GM12878 (cell line): ENCODE measurements around the gene ATAD5. TPM values are rescaled to one million over a fixed set of nuclear protein-coding genes. Genes with fewer than 3 reads are reported as not detected.
A peak's percentile ranks its signal among the peaks of the same experiment; 100 is the strongest.

Source experiments
- ATAC-seq: fragments of 200-7000 bp; cut with Tn5 transposase; 3 replicates; pipeline ENCODE4 v1.9.1; 2020; ENCODE audit warnings: mild to moderate bottlenecking, moderate library complexity
- BruUV-seq: library from RNA; stranded (reverse); fragments of 400-500 nt; replicated peaks from 2 replicates; lab custom pipeline; 2021; lab: Mats Ljungman, UMichigan
- CTCF ChIA-PET: fragments of 300-600 bp; sonication (Branson Sonifier 250); formaldehyde crosslinking; extraction: SDS; loops from one replicate; lab custom pipeline; 2021; ENCODE audit warnings: inconsistent platforms; lab: Yijun Ruan, JAX
- POLR2A ChIA-PET: fragments of 350-600 bp; formaldehyde crosslinking; extraction: SDS; loops from one replicate; lab custom pipeline; 2021; ENCODE audit warnings: inconsistent platforms; lab: Charles Lee
- RAD21 ChIA-PET: fragments of 300-600 bp; sonication (Branson Sonifier 250); formaldehyde crosslinking; loops from one replicate; lab custom pipeline; 2023; ENCODE audit warnings: antibody characterized with exemption; ENCODE audit not compliant: unreplicated experiment; lab: Charles Lee
- SMC1A ChIA-PET: fragments of 300-600 bp; sonication (Branson Sonifier 250); formaldehyde crosslinking; loops from one replicate; lab custom pipeline; 2023; ENCODE audit not compliant: unreplicated experiment, uncharacterized antibody; lab: Charles Lee
- DNase-seq: peaks from one replicate; pipeline ENCODE4 v3.0.0-alpha.2; 2011; ENCODE audit warnings: low read depth, low spot score
- FAIRE-seq: peaks from 3 replicates; lab custom pipeline; 2011; peaks lifted over from hg19 to GRCh38; lab: Jason Lieb, UNC
- H2AFZ ChIP-seq: 2 replicates; pipeline ENCODE4 v1.6.0; 2011; ENCODE audit warnings: low read depth, low read length, control low read depth; ENCODE audit not compliant: control insufficient read depth
- H3K27ac ChIP-seq: 2 replicates; pipeline ENCODE4 v1.5.1; 2011; ENCODE audit warnings: control low read depth; ENCODE audit not compliant: control insufficient read depth, insufficient read depth
- H3K27me3 ChIP-seq, 2 experiments: replicated peaks in 1 of 2; 2 replicates each; pipeline versions ENCODE4 v1.6.0 to v1.6.1; 2011; ENCODE audit warnings: low read length in 1 of 2; ENCODE audit not compliant: control insufficient read depth in 2 of 2, insufficient read depth in 2 of 2
- H3K36me3 ChIP-seq, 2 experiments: 2 replicates each; pipeline ENCODE4 v1.5.1; 2011; ENCODE audit warnings: low read length in 1 of 2; ENCODE audit not compliant: control insufficient read depth in 2 of 2, insufficient read depth in 2 of 2
- H3K4me1 ChIP-seq: 2 replicates; pipeline ENCODE4 v1.6.1; 2011; ENCODE audit warnings: mild to moderate bottlenecking, low read length, moderate library complexity, mixed read lengths; ENCODE audit not compliant: control insufficient read depth, insufficient read depth
- H3K4me2 ChIP-seq: 2 replicates; pipeline ENCODE4 v1.6.0; 2011; ENCODE audit warnings: control low read depth; ENCODE audit not compliant: control insufficient read depth, insufficient read depth
- H3K4me3 ChIP-seq: fragments of 200-600 bp; sonication (generic); 2 replicates; pipeline ENCODE4 v1.5.1; 2016
- H3K79me2 ChIP-seq: 2 replicates; pipeline ENCODE4 v1.6.0; 2011; ENCODE audit warnings: low read length; ENCODE audit not compliant: control insufficient read depth, insufficient read depth
- H3K9ac ChIP-seq: 2 replicates; pipeline ENCODE4 v1.8.0; 2011; ENCODE audit warnings: low read length, control low read depth, mixed read lengths; ENCODE audit not compliant: control insufficient read depth, insufficient read depth
- H3K9me3 ChIP-seq: replicated peaks from 3 replicates; pipeline ENCODE4 v1.5.1; 2011; ENCODE audit warnings: mild to moderate bottlenecking, low read length; ENCODE audit not compliant: control insufficient read depth, insufficient read depth
- H4K20me1 ChIP-seq: 2 replicates; pipeline ENCODE4 v1.6.0; 2011; ENCODE audit not compliant: control insufficient read depth, insufficient read depth
- RUNX3 ChIP-seq: IDR thresholded peaks from 2 replicates; pipeline ENCODE4 v1.6.1; 2012; ENCODE audit warnings: low read length, inconsistent platforms
- SMAD5 ChIP-seq: IDR thresholded peaks from 2 replicates; pipeline ENCODE4 v1.6.1; 2016; ENCODE audit warnings: antibody characterized with exemption, low read depth
- WGBS: methylation state at CpG from one replicate; pipeline ENCODE4 v1.1.6; 2016; ENCODE audit warnings: low lambda C conversion rate; ENCODE audit not compliant: insufficient replicate concordance, insufficient coverage; ENCODE audit errors: missing lambda C conversion rate; 5-methylcytosine and 5-hydroxymethylcytosine counted together
- in situ Hi-C: fragments of 300-500 bp; cut with MboI; formaldehyde crosslinking; loops from 9 replicates; pipeline ENCODE4 v1.14.3; 2018; ENCODE audit warnings: mixed read lengths
- intact Hi-C: fragments of 100-400 bp; cut with micrococcal nuclease; formaldehyde crosslinking; loops from one replicate; pipeline ENCODE4 v1.14.2; 2022; ENCODE audit not compliant: unreplicated experiment
- polyA plus RNA-seq, 11 experiments: library from polyadenylated mRNA; depleted of rRNA in 4 of 11; unstranded in 6 of 11; stranded (reverse) in 5 of 11; fragments of >200 nt; fragmentation: Nextera tagmentation in 4 of 11; fragmentation: Illumina TruSeq in 1 of 11; extraction: Ambion mirVana in 4 of 11; extraction: Trizol in 1 of 11; gene quantifications; 1 replicate in 1 of 11; 2 replicates in 10 of 11; pipeline versions ENCODE4 v1.2.1 to v1.2.3, GENCODE V29; 2011 to 2016; ENCODE audit warnings: inconsistent platforms in 2 of 11, missing spikeins in 2 of 11, low read depth in 1 of 11
- total RNA-seq, 4 experiments: library from RNA; depleted of rRNA in 3 of 4; stranded (reverse); fragments of >200 nt in 3 of 4; fragmentation: Illumina TruSeq in 1 of 4; extraction: Trizol in 1 of 4; gene quantifications; 2 replicates each; pipeline versions ENCODE4 v1.2.1 to v1.2.3, GENCODE V29; 2013 to 2021
- TF ChIP-seq, protein P1 (sequence below): IDR thresholded peaks from 2 replicates; pipeline ENCODE4 v1.6.1; 2012; ENCODE audit warnings: mild to moderate bottlenecking, low read depth, low read length

The ATAD5 gene
- total and polyA plus RNA-seq, 10 of the 15 experiments (the other 5 are each of a cell fraction or from before 2014, with no cell fraction given) = 3.8 to 19.7 (median 13.2) TPM

DNA sequence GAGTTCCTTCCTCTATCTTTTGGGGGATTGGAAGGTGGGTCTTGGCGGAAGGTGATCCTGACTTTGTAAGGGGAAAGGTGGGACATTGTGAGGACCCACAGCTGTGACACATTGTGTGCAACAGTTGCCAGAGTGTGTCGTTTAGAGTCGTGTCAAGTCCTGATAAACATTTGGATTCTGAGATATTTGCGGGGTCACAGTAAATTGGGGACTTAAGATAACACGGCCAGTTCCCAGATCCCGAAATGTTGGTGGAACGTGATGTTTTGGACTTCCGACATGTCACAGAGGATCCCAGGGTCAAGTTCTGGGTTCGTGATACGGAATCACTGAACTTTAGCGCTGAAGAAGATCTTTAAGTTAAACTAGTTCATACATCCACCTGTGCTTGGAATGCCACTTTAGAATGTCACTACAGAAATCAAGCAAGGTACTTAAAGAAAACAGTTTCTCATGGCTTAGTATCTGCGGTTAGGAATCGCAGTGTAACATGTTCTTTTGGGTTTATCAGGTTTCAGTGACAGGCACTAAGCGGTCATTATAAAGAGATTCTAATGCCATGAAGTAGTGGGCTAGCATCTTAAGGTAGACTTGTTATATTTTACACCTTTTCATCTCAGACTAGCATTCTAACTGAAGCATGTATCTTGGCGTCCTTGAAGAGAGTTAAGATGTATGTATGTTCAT lies 815 bp downstream of the ATAD5 start:
- no peak for DNase-seq
- H4K20me1 ChIP-seq = no peaks in the 10 kb centered on the region
- FAIRE-seq = no peak
- peaks cover 35% of the 10 kb centered on the region for H3K79me2 ChIP-seq
- ChIA-PET RAD21 (no interaction called here), POLR2A (interaction anchor here (0.5 kb wide), 1 partner anchor 552 kb away, joined by 4 read pairs; no protein-coding TSS in a partner anchor), CTCF (interaction anchor here (0.9 to 2.8 kb wide), 3 partner anchors 8 to 113 kb away, joined by 4 to 12 read pairs (median 4); no protein-coding TSS in a partner anchor), SMC1A (interaction anchor here (1.2 to 3.6 kb wide), 3 partner anchors 8 to 23 kb away, joined by 3 to 14 read pairs (median 7); partner anchors contain the start of gene CRLF3)
- TF ChIP-seq, protein P1, sequence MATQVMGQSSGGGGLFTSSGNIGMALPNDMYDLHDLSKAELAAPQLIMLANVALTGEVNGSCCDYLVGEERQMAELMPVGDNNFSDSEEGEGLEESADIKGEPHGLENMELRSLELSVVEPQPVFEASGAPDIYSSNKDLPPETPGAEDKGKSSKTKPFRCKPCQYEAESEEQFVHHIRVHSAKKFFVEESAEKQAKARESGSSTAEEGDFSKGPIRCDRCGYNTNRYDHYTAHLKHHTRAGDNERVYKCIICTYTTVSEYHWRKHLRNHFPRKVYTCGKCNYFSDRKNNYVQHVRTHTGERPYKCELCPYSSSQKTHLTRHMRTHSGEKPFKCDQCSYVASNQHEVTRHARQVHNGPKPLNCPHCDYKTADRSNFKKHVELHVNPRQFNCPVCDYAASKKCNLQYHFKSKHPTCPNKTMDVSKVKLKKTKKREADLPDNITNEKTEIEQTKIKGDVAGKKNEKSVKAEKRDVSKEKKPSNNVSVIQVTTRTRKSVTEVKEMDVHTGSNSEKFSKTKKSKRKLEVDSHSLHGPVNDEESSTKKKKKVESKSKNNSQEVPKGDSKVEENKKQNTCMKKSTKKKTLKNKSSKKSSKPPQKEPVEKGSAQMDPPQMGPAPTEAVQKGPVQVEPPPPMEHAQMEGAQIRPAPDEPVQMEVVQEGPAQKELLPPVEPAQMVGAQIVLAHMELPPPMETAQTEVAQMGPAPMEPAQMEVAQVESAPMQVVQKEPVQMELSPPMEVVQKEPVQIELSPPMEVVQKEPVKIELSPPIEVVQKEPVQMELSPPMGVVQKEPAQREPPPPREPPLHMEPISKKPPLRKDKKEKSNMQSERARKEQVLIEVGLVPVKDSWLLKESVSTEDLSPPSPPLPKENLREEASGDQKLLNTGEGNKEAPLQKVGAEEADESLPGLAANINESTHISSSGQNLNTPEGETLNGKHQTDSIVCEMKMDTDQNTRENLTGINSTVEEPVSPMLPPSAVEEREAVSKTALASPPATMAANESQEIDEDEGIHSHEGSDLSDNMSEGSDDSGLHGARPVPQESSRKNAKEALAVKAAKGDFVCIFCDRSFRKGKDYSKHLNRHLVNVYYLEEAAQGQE = no peak
- TF ChIP-seq RUNX3 (peak; percentile 35; the same call in 1 of the 2 replicates), SMAD5 (0 out of 2 replicates have a peak, but pooled peaks have one; percentile 31)
- peaks cover 4% of the 10 kb centered on the region; the same call in 1 of the 2 replicates for H3K4me1 ChIP-seq
- no peaks in the 10 kb centered on the region for H3K9me3 ChIP-seq
- WGBS = under 1% methylated on average over 15 of the region's 15 CpGs
- no peaks in the 10 kb centered on the region for H3K36me3 ChIP-seq
- peak overlapping the region; percentile 92 for H3K4me2 ChIP-seq
- H3K9ac ChIP-seq = peak overlapping the region; percentile 97
- intact Hi-C loops (no loop called here), in situ Hi-C loops (no loop called here)
- peak overlapping the region; percentile 92 for H3K27ac ChIP-seq
- peak overlapping the region; percentile 98 for H3K4me3 ChIP-seq
- peak; percentile 16 for ATAC-seq
- peak overlapping the region; percentile 97 for H2AFZ ChIP-seq
- no peaks in the 10 kb centered on the region for H3K27me3 ChIP-seq
- BruUV-seq = TSS peak; percentile 63
